ENCODE measurements around the gene ENPP7. TPM values are rescaled to one million over a fixed set of nuclear protein-coding genes. Genes with fewer than 3 reads are reported as not detected.

Gene ENPP7
- polyA plus RNA-seq, 1 donor (not counting 4 experiments of a cell fraction or from before 2014, with no cell fraction given), result not detected

GRCh38 chr17:79785017-79785899 is 54.5 kb downstream of the ENPP7 start:
- TF ChIP-seq CTCF (optimal IDR thresholded peaks at IDR 0.05 in 1 of 3, IDR thresholded peaks at IDR 0.05 in 1 of 3, conservative IDR thresholded peaks at IDR 0.05 in 1 of 3; ENCODE audit: extremely low read depth in 1 of 3, insufficient read depth in 2 of 3, low read length in 3 of 3) (no peak), EZH2 (IDR thresholded peaks at IDR 0.05; ENCODE audit: low read length) (no peak)
- H3K4me3 ChIP-seq (ENCODE audit: control insufficient read depth in 2 of 3, extremely low read depth in 1 of 3, insufficient read depth in 2 of 3, low read depth in 1 of 3, low read length in 3 of 3), result no peak overlapping the region
- no peak overlapping the region for H3K4me2 ChIP-seq (ENCODE audit: control insufficient read depth, extremely low read depth, insufficient read depth, low read depth, low read length)
- dilution Hi-C loops (cut with MboI; ENCODE audit: extremely low pct_ligation_motif_present, low sequenced_read_pairs), result no loop called here
- no peak overlapping the region for H3K9ac ChIP-seq (ENCODE audit: control insufficient read depth, extremely low read depth, insufficient read depth, low read length)
- no peaks in the 10 kb centered on the region for H3K4me1 ChIP-seq (ENCODE audit: control insufficient read depth, extremely low read depth, insufficient read depth, low read length)
- H2AFZ ChIP-seq (ENCODE audit: control insufficient read depth, low read length), result no peak overlapping the region
- H3K27me3 ChIP-seq (ENCODE audit: control insufficient read depth, extremely low read depth, insufficient read depth, low read length), result peaks cover 29% of the 10 kb centered on the region
- H3K27ac ChIP-seq (ENCODE audit: control insufficient read depth, insufficient read depth, low read length), result no peak overlapping the region
- no peaks in the 10 kb centered on the region for H3K9me1 ChIP-seq (ENCODE audit: control insufficient read depth, extremely low read depth, insufficient read depth, low read length)
- no peak for FAIRE-seq
- H4K20me1 ChIP-seq (ENCODE audit: control insufficient read depth, extremely low read depth, insufficient read depth, low read length), result no peaks in the 10 kb centered on the region
- no peaks in the 10 kb centered on the region for H3K79me2 ChIP-seq (ENCODE audit: control insufficient read depth, insufficient read depth, low read length)
- H3K36me3 ChIP-seq (ENCODE audit: control insufficient read depth in 2 of 2, extremely low read depth in 1 of 2, insufficient read depth in 2 of 2, low read length in 2 of 2), result no peaks in the 10 kb centered on the region
- no peak for DNase-seq (ENCODE audit: low read depth, low spot score)
- H3K9me3 ChIP-seq (ENCODE audit: control insufficient read depth, low read depth, low read length), result no peaks in the 10 kb centered on the region

GRCh38 chr17:79785900-79786810 is 55.4 kb downstream of the ENPP7 start:
- no peak overlapping the region for H2AFZ ChIP-seq (ENCODE audit: control insufficient read depth, low read length)
- H4K20me1 ChIP-seq (ENCODE audit: control insufficient read depth, extremely low read depth, insufficient read depth, low read length), result no peaks in the 10 kb centered on the region
- FAIRE-seq (no peak), DNase-seq (ENCODE audit: low read depth, low spot score) (no peak)
- no peaks in the 10 kb centered on the region for H3K36me3 ChIP-seq (ENCODE audit: control insufficient read depth in 2 of 2, extremely low read depth in 1 of 2, insufficient read depth in 2 of 2, low read length in 2 of 2)
- H3K4me3 ChIP-seq (ENCODE audit: control insufficient read depth in 2 of 3, extremely low read depth in 1 of 3, insufficient read depth in 2 of 3, low read depth in 1 of 3, low read length in 3 of 3), result no peak overlapping the region
- dilution Hi-C loops (cut with MboI; ENCODE audit: extremely low pct_ligation_motif_present, low sequenced_read_pairs), result no loop called here
- H3K9me3 ChIP-seq (ENCODE audit: control insufficient read depth, low read depth, low read length), result no peaks in the 10 kb centered on the region
- H3K27ac ChIP-seq (ENCODE audit: control insufficient read depth, insufficient read depth, low read length), result no peak overlapping the region
- peaks cover 38% of the 10 kb centered on the region for H3K27me3 ChIP-seq (ENCODE audit: control insufficient read depth, extremely low read depth, insufficient read depth, low read length)
- no peaks in the 10 kb centered on the region for H3K79me2 ChIP-seq (ENCODE audit: control insufficient read depth, insufficient read depth, low read length)
- no peaks in the 10 kb centered on the region for H3K9me1 ChIP-seq (ENCODE audit: control insufficient read depth, extremely low read depth, insufficient read depth, low read length)
- no peak overlapping the region for H3K9ac ChIP-seq (ENCODE audit: control insufficient read depth, extremely low read depth, insufficient read depth, low read length)
- no peak overlapping the region for H3K4me2 ChIP-seq (ENCODE audit: control insufficient read depth, extremely low read depth, insufficient read depth, low read depth, low read length)
- no peaks in the 10 kb centered on the region for H3K4me1 ChIP-seq (ENCODE audit: control insufficient read depth, extremely low read depth, insufficient read depth, low read length)
- TF ChIP-seq EZH2 (IDR thresholded peaks at IDR 0.05; ENCODE audit: low read length), result no peak
- no peak for TF ChIP-seq CTCF (optimal IDR thresholded peaks at IDR 0.05 in 1 of 3, IDR thresholded peaks at IDR 0.05 in 1 of 3, conservative IDR thresholded peaks at IDR 0.05 in 1 of 3; ENCODE audit: extremely low read depth in 1 of 3, insufficient read depth in 2 of 3, low read length in 3 of 3)
